Measurements from ENCODE around the gene TRMT10A.

The TRMT10A gene

GRCh38 chr4:99573735-99574368, 10.0 kb upstream of the TRMT10A start:
- Histone ChIP-seq H2BK15ac (ENCODE audit: low read depth, poor library complexity, severe bottlenecking) (no peak overlapping the region), H3K14ac (ENCODE audit: low read length in 2 of 2) (no peak overlapping the region), H3K79me1 (replicated peaks; ENCODE audit: low read length, poor library complexity, severe bottlenecking) (no peaks in the 10 kb centered on the region), H3K9ac (ENCODE audit: low read length) (no peak overlapping the region), H2BK12ac (ENCODE audit: low read length in 2 of 2) (no peak overlapping the region), H3K18ac (ENCODE audit: low read depth in 1 of 2, low read length in 2 of 2) (no peak overlapping the region), H3K36me3 (ENCODE audit: control insufficient read depth in 1 of 2, insufficient read depth in 2 of 2, low read depth in 1 of 2, low read length in 2 of 2) (no peaks in the 10 kb centered on the region), H4K91ac (ENCODE audit: low read length) (no peak overlapping the region), H3K9me3 (ENCODE audit: control insufficient read depth, low read length) (no peaks in the 10 kb centered on the region), H2AFZ (ENCODE audit: low read depth, low read length) (no peak overlapping the region), H4K8ac (ENCODE audit: low read length) (no peak overlapping the region), H2BK5ac (ENCODE audit: low read depth, low read length, poor library complexity, severe bottlenecking) (no peak overlapping the region), H3K27me3 (ENCODE audit: control insufficient read depth in 1 of 2, insufficient read depth in 1 of 2, low read length in 2 of 2) (no peaks in the 10 kb centered on the region), H3K4me1 (ENCODE audit: control insufficient read depth, insufficient read depth, low read depth, low read length) (no peaks in the 10 kb centered on the region), H3K4ac (ENCODE audit: low read depth in 1 of 2, low read length in 2 of 2) (no peak overlapping the region), H2AK5ac (ENCODE audit: low read length, severe bottlenecking) (no peak overlapping the region), H2BK120ac (ENCODE audit: low read depth, low read length) (no peak overlapping the region), H3K4me3 (ENCODE audit: insufficient read depth in 1 of 2, low read depth in 1 of 2, low read length in 2 of 2) (no peak overlapping the region), H3K23ac (ENCODE audit: low read length in 2 of 2) (no peak overlapping the region), H3K27ac (ENCODE audit: low read length, poor library complexity, severe bottlenecking) (no peak overlapping the region), H3K4me2 (ENCODE audit: low read length, poor library complexity, severe bottlenecking) (no peak overlapping the region)
- no peak for DNase-seq
- no CpG with 5 or more reads among the region's 1 CpG for WGBS

DNA sequence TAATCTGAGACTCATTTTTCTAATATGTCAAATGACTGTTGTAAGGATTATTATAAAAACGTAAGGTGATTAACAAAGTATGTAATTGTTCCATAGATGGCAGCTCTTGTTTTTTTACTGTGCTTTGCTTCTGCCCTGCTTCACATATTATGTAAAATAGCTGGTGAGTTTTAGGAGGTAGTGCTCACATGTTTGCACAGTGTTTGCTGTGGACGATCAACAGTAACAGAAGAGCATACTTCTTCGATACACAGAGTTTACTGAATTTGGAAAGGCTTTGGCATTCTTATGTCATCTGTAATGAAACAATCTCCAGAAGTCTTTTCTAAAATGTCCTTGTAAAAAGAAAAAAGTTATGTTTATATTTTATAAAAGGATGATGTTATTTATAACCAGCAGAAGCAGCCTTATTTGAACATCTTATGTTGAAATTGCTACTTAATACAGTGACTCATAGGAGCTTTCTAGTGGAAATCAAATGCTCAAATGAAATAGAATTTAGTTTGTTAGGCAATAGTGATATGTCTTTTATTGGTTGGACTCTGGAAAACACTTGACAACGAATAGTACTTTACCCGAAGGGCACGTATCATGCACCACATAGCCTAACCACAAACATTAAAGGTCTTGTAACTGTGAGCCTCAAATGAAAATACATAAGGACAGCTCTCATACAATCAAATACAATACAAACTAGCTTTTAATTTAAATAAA, 8.8 kb upstream of the TRMT10A start:
- H3K18ac ChIP-seq (ENCODE audit: low read depth in 1 of 2, low read length in 2 of 2) = no peak overlapping the region
- no peak overlapping the region for H2BK5ac ChIP-seq (ENCODE audit: low read depth, low read length, poor library complexity, severe bottlenecking)
- no peaks in the 10 kb centered on the region for H3K79me1 ChIP-seq (replicated peaks; ENCODE audit: low read length, poor library complexity, severe bottlenecking)
- H2BK15ac ChIP-seq (ENCODE audit: low read depth, poor library complexity, severe bottlenecking) = no peak overlapping the region
- H2BK12ac ChIP-seq (ENCODE audit: low read length in 2 of 2) = no peak overlapping the region
- no peaks in the 10 kb centered on the region for H3K9me3 ChIP-seq (ENCODE audit: control insufficient read depth, low read length)
- H3K23ac ChIP-seq (ENCODE audit: low read length in 2 of 2) = no peak overlapping the region
- H3K36me3 ChIP-seq (ENCODE audit: control insufficient read depth in 1 of 2, insufficient read depth in 2 of 2, low read depth in 1 of 2, low read length in 2 of 2) = no peaks in the 10 kb centered on the region
- no peak overlapping the region for H4K91ac ChIP-seq (ENCODE audit: low read length)
- no peak overlapping the region for H2AK5ac ChIP-seq (ENCODE audit: low read length, severe bottlenecking)
- DNase-seq = peak; percentile 21
- no peak overlapping the region for H4K8ac ChIP-seq (ENCODE audit: low read length)
- H3K4me1 ChIP-seq (ENCODE audit: control insufficient read depth, insufficient read depth, low read depth, low read length) = no peaks in the 10 kb centered on the region
- no peak overlapping the region for H3K9ac ChIP-seq (ENCODE audit: low read length)
- H3K27me3 ChIP-seq (ENCODE audit: control insufficient read depth in 1 of 2, insufficient read depth in 1 of 2, low read length in 2 of 2) = no peaks in the 10 kb centered on the region
- no peak overlapping the region for H3K4me2 ChIP-seq (ENCODE audit: low read length, poor library complexity, severe bottlenecking)
- no peak overlapping the region for H3K4ac ChIP-seq (ENCODE audit: low read depth in 1 of 2, low read length in 2 of 2)
- H3K14ac ChIP-seq (ENCODE audit: low read length in 2 of 2) = no peak overlapping the region
- H2BK120ac ChIP-seq (ENCODE audit: low read depth, low read length) = no peak overlapping the region
- no peak overlapping the region for H3K27ac ChIP-seq (ENCODE audit: low read length, poor library complexity, severe bottlenecking)
- H3K4me3 ChIP-seq (ENCODE audit: insufficient read depth in 1 of 2, low read depth in 1 of 2, low read length in 2 of 2) = no peak overlapping the region
- H2AFZ ChIP-seq (ENCODE audit: low read depth, low read length) = no peak overlapping the region
- WGBS = 95% methylated on average over 4 of the region's 6 CpGs

DNA sequence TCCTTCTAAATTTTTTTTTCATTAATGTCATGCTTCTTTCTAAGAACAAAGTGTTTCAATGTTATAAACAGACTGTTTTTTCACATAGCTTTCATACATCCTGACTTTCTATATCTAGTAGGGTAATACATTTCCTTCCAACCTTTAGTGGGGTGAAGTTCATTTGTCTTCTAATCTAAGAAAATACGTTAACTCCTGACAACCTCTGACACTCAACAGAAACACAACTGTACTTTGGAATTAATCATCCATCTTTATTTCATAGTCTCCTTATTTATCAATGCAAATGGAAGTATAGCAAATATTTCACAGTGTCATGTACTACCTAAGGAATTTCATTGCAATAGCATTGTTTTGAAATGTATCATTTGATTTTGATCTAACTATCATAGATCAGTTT, 8.0 kb upstream of the TRMT10A start:
- no peak overlapping the region for H3K9ac ChIP-seq (ENCODE audit: low read length)
- no peak overlapping the region for H4K91ac ChIP-seq (ENCODE audit: low read length)
- no peak overlapping the region for H2BK15ac ChIP-seq (ENCODE audit: low read depth, poor library complexity, severe bottlenecking)
- H3K4ac ChIP-seq (ENCODE audit: low read depth in 1 of 2, low read length in 2 of 2) = no peak overlapping the region
- no peaks in the 10 kb centered on the region for H3K36me3 ChIP-seq (ENCODE audit: control insufficient read depth in 1 of 2, insufficient read depth in 2 of 2, low read depth in 1 of 2, low read length in 2 of 2)
- no peak overlapping the region for H2BK5ac ChIP-seq (ENCODE audit: low read depth, low read length, poor library complexity, severe bottlenecking)
- H2AFZ ChIP-seq (ENCODE audit: low read depth, low read length) = no peak overlapping the region
- H3K4me3 ChIP-seq (ENCODE audit: insufficient read depth in 1 of 2, low read depth in 1 of 2, low read length in 2 of 2) = no peak overlapping the region
- no peak overlapping the region for H4K8ac ChIP-seq (ENCODE audit: low read length)
- no peak overlapping the region for H3K27ac ChIP-seq (ENCODE audit: low read length, poor library complexity, severe bottlenecking)
- DNase-seq = no peak
- H2BK120ac ChIP-seq (ENCODE audit: low read depth, low read length) = no peak overlapping the region
- H2AK5ac ChIP-seq (ENCODE audit: low read length, severe bottlenecking) = no peak overlapping the region
- H3K14ac ChIP-seq (ENCODE audit: low read length in 2 of 2) = no peak overlapping the region
- no peaks in the 10 kb centered on the region for H3K4me1 ChIP-seq (ENCODE audit: control insufficient read depth, insufficient read depth, low read depth, low read length)
- no peak overlapping the region for H3K18ac ChIP-seq (ENCODE audit: low read depth in 1 of 2, low read length in 2 of 2)
- H3K9me3 ChIP-seq (ENCODE audit: control insufficient read depth, low read length) = no peaks in the 10 kb centered on the region
- WGBS = no CpG with 5 or more reads among the region's 1 CpG
- no peaks in the 10 kb centered on the region for H3K27me3 ChIP-seq (ENCODE audit: control insufficient read depth in 1 of 2, insufficient read depth in 1 of 2, low read length in 2 of 2)
- H2BK12ac ChIP-seq (ENCODE audit: low read length in 2 of 2) = no peak overlapping the region
- no peaks in the 10 kb centered on the region for H3K79me1 ChIP-seq (replicated peaks; ENCODE audit: low read length, poor library complexity, severe bottlenecking)
- no peak overlapping the region for H3K23ac ChIP-seq (ENCODE audit: low read length in 2 of 2)
- H3K4me2 ChIP-seq (ENCODE audit: low read length, poor library complexity, severe bottlenecking) = no peak overlapping the region

GRCh38 chr4:99564921-99565320, 1.1 kb upstream of the TRMT10A start:
- Histone ChIP-seq H3K9me3 (ENCODE audit: control insufficient read depth, low read length) (no peaks in the 10 kb centered on the region), H3K18ac (ENCODE audit: low read depth in 1 of 2, low read length in 2 of 2) (no peak overlapping the region), H4K91ac (ENCODE audit: low read length) (no peak overlapping the region), H2BK5ac (ENCODE audit: low read depth, low read length, poor library complexity, severe bottlenecking) (no peak overlapping the region), H2AFZ (ENCODE audit: low read depth, low read length) (no peak overlapping the region), H3K4me1 (ENCODE audit: control insufficient read depth, insufficient read depth, low read depth, low read length) (peaks cover 3% of the 10 kb centered on the region), H3K14ac (ENCODE audit: low read length in 2 of 2) (no peak overlapping the region), H2BK12ac (ENCODE audit: low read length in 2 of 2) (no peak overlapping the region), H3K4me3 (ENCODE audit: insufficient read depth in 1 of 2, low read depth in 1 of 2, low read length in 2 of 2) (no peak overlapping the region), H3K4ac (ENCODE audit: low read depth in 1 of 2, low read length in 2 of 2) (no peak overlapping the region), H3K79me1 (replicated peaks; ENCODE audit: low read length, poor library complexity, severe bottlenecking) (no peaks in the 10 kb centered on the region), H3K9ac (ENCODE audit: low read length) (no peak overlapping the region), H2BK120ac (ENCODE audit: low read depth, low read length) (no peak overlapping the region), H3K23ac (ENCODE audit: low read length in 2 of 2) (no peak overlapping the region), H3K36me3 (ENCODE audit: control insufficient read depth in 1 of 2, insufficient read depth in 2 of 2, low read depth in 1 of 2, low read length in 2 of 2) (no peaks in the 10 kb centered on the region), H3K4me2 (ENCODE audit: low read length, poor library complexity, severe bottlenecking) (no peak overlapping the region), H2AK5ac (ENCODE audit: low read length, severe bottlenecking) (no peak overlapping the region), H3K27ac (ENCODE audit: low read length, poor library complexity, severe bottlenecking) (no peak overlapping the region), H3K27me3 (ENCODE audit: control insufficient read depth in 1 of 2, insufficient read depth in 1 of 2, low read length in 2 of 2) (no peaks in the 10 kb centered on the region), H4K8ac (ENCODE audit: low read length) (no peak overlapping the region), H2BK15ac (ENCODE audit: low read depth, poor library complexity, severe bottlenecking) (no peak overlapping the region)
- no peak for DNase-seq

Data from mesenchymal stem cell (in vitro differentiated cells and primary cell).